ENCODE results near the gene ZBTB48.

Gene ZBTB48

GRCh38 chr1:6579374-6580118 is at the start of gene ZBTB48:
Gene ZBTB48, plus strand, starts transcription at chr1:6579994. Its CDS starts 616 bp downstream, at chr1:6580610.
- TF ChIP-seq CTCF (conservative IDR thresholded peaks at IDR 0.05; ENCODE audit: low read depth, low read length) = no peak
- peak within 1 kb of the TSS; percentile 93 for H3K4me3 ChIP-seq (ENCODE audit: low read depth, low read length)
- DNase-seq (ENCODE audit: low read depth) = peak; percentile 98

- H3K4me3 ChIP-seq (ENCODE audit: low read depth, low read length) = no peak overlapping the region
- DNase-seq (ENCODE audit: low read depth) = no peak
- TF ChIP-seq CTCF (conservative IDR thresholded peaks at IDR 0.05; ENCODE audit: low read depth, low read length) = no peak
Observed at GRCh38 chr1:6530504-6531160, 49.2 kb upstream of the ZBTB48 start.

GRCh38 chr1:6531996-6532395 is 47.8 kb upstream of the ZBTB48 start:
- no peak for TF ChIP-seq CTCF (conservative IDR thresholded peaks at IDR 0.05; ENCODE audit: low read depth, low read length)
- no peak for DNase-seq (ENCODE audit: low read depth)
- no peak overlapping the region for H3K4me3 ChIP-seq (ENCODE audit: low read depth, low read length)

DNA sequence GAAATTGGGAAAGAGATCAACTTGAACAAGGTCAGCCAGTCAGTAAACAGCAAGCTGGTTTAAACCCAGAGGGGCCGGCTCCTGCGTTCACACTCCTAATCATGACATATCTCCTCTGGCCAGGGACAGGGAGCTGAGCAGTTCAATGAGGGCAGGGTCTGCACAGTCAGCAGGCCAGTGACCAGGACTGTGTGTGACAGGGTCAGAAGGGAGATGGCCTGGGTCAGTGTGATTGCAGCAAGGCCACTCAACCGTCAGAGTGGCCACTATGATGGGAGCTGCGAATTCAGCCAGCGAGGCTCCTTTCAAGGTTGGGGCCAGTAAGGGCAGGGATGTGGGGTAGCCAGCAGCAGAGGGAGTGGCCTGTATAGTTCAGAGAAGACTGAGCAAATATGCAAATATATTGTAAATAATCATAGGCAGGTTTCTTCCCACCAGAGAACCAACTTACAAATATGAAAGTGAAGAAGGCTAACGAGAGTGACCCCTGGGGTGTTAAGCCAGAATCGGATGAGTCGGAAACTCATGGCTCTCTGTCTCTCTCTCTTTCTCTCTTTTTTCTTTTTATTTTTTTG is 45.5 kb upstream of the ZBTB48 start:
- no peak for TF ChIP-seq CTCF (conservative IDR thresholded peaks at IDR 0.05; ENCODE audit: low read depth, low read length)
- no peak for DNase-seq (ENCODE audit: low read depth)
- H3K4me3 ChIP-seq (ENCODE audit: low read depth, low read length) = no peak overlapping the region

GRCh38 chr1:6535214-6535613 is 44.6 kb upstream of the ZBTB48 start:
- no peak overlapping the region for H3K4me3 ChIP-seq (ENCODE audit: low read depth, low read length)
- no peak for DNase-seq (ENCODE audit: low read depth)
- TF ChIP-seq CTCF (conservative IDR thresholded peaks at IDR 0.05; ENCODE audit: low read depth, low read length) = no peak

- DNase-seq (ENCODE audit: low read depth) = no peak
Observed at GRCh38 chr1:6536291-6536690, 43.5 kb upstream of the ZBTB48 start.

More at GRCh38 chr1:6536291-6536690, 43.5 kb upstream of the ZBTB48 start:
- no peak overlapping the region for H3K4me3 ChIP-seq (ENCODE audit: low read depth, low read length)
- no peak for TF ChIP-seq CTCF (conservative IDR thresholded peaks at IDR 0.05; ENCODE audit: low read depth, low read length)

Data from choroid plexus epithelial cell (primary cell).